A673 (cell line): ENCODE measurements around the gene CAPN10. TPM values are rescaled to one million over a fixed set of nuclear protein-coding genes. Genes with fewer than 3 reads are reported as not detected.

Source experiments
- BruUV-seq: library from RNA; stranded (reverse); fragments of 400-500 nt; replicated peaks from 2 replicates; lab custom pipeline; 2021; lab: Mats Ljungman, UMichigan
- CTCF ChIA-PET: fragments of 300-600 bp; sonication (Branson Sonifier 250); formaldehyde crosslinking; loops from one replicate; lab custom pipeline; 2022; ENCODE audit warnings: antibody characterized with exemption; lab: Charles Lee
- POLR2A ChIA-PET: fragments of 300-600 bp; sonication (Branson Sonifier 250); formaldehyde crosslinking; loops from one replicate; lab custom pipeline; 2022; ENCODE audit warnings: antibody characterized with exemption; ENCODE audit not compliant: low non-redundant PET; lab: Charles Lee
- DNase-seq: peaks from one replicate; pipeline ENCODE4 v3.0.0-alpha.2; 2015; ENCODE audit warnings: low spot score
- H3K27ac ChIP-seq: fragments of 200-600 bp; sonication (generic); 2 replicates; pipeline ENCODE4 v1.5.1; 2016; ENCODE audit warnings: mixed run types, low read depth, mild to moderate bottlenecking, mixed read lengths, antibody characterized with exemption, low read length; ENCODE audit not compliant: poor library complexity, severe bottlenecking
- H3K27me3 ChIP-seq: fragments of 200-600 bp; sonication (generic); replicated peaks from 2 replicates; pipeline ENCODE4 v1.6.1; 2017; ENCODE audit warnings: mixed run types, low read depth, mild to moderate bottlenecking, mixed read lengths, antibody characterized with exemption, low read length; ENCODE audit not compliant: insufficient read depth, poor library complexity
- H3K36me3 ChIP-seq: fragments of 200-600 bp; sonication (generic); 2 replicates; pipeline ENCODE4 v1.6.1; 2016; ENCODE audit warnings: mixed run types, mild to moderate bottlenecking, mixed read lengths, antibody characterized with exemption, low read length; ENCODE audit not compliant: insufficient read depth, poor library complexity, severe bottlenecking
- H3K4me1 ChIP-seq: fragments of 200-600 bp; sonication (generic); 2 replicates; pipeline ENCODE4 v1.6.1; 2017; ENCODE audit warnings: mixed run types, mild to moderate bottlenecking, mixed read lengths, antibody characterized with exemption, low read length; ENCODE audit not compliant: insufficient read depth, poor library complexity, severe bottlenecking
- H3K4me3 ChIP-seq: fragments of 200-600 bp; sonication (generic); 2 replicates; pipeline ENCODE4 v1.5.1; 2016; ENCODE audit warnings: low read depth, mixed run types, mild to moderate bottlenecking, mixed read lengths, low read length; ENCODE audit not compliant: poor library complexity, severe bottlenecking
- H3K9me3 ChIP-seq: fragments of 200-600 bp; sonication (generic); 2 replicates; pipeline ENCODE4 v1.6.1; 2016; ENCODE audit warnings: mixed run types, low read depth, mild to moderate bottlenecking, mixed read lengths, antibody characterized with exemption, low read length; ENCODE audit not compliant: poor library complexity, severe bottlenecking
- CTCF ChIP-seq: fragments of 300-800, 200-600 bp; sonication (generic); conservative IDR thresholded peaks from 2 replicates; pipeline ENCODE4 v1.5.1; 2017; ENCODE audit warnings: low read depth, mild to moderate bottlenecking, antibody characterized with exemption, low read length, moderate library complexity, mixed read lengths
- EZH2 ChIP-seq: fragments of 200-600 bp; sonication (generic); IDR thresholded peaks from 2 replicates; pipeline ENCODE4 v1.6.1; 2017; ENCODE audit warnings: borderline replicate concordance, low read depth, mild to moderate bottlenecking, mixed read lengths, antibody characterized with exemption, low read length; ENCODE audit not compliant: poor library complexity, severe bottlenecking
- intact Hi-C: fragments of 100-400 bp; cut with micrococcal nuclease; formaldehyde crosslinking; loops from one replicate; pipeline ENCODE4 v1.10.0; 2022; ENCODE audit not compliant: unreplicated experiment
- total RNA-seq: library from RNA; stranded (reverse); gene quantifications from 2 replicates; pipeline ENCODE4 v1.2.3, GENCODE V29; 2021

The CAPN10 gene
- total RNA-seq, 1 experiment from 2014 or later: 43.5 TPM

- Histone ChIP-seq H3K9me3 (no peaks in the 10 kb centered on the region), H3K36me3 (no peaks in the 10 kb centered on the region), H3K27ac (no peak overlapping the region), H3K4me1 (no peaks in the 10 kb centered on the region), H3K27me3 (no peaks in the 10 kb centered on the region), H3K4me3 (no peak overlapping the region)
- POLR2A ChIA-PET: no interaction called here
- no TSS peak for BruUV-seq
- CTCF ChIA-PET: no interaction called here
- intact Hi-C loops: no loop called here
- no peak for DNase-seq
- TF ChIP-seq EZH2: no peak
These were observed 41.9 kb downstream of the CAPN10 start for GRCh38 chr2:240628507-240628807.

- TF ChIP-seq EZH2 (no peak), CTCF (no peak)
- CTCF ChIA-PET: no interaction called here
- no peak for DNase-seq
- POLR2A ChIA-PET: interaction anchor here (0.5 kb wide), 1 partner anchor 92 kb away, joined by 3 read pairs; no protein-coding TSS in a partner anchor
- BruUV-seq: no TSS peak
- intact Hi-C loops: no loop called here
- Histone ChIP-seq H3K27me3 (no peaks in the 10 kb centered on the region), H3K4me1 (no peaks in the 10 kb centered on the region), H3K9me3 (no peaks in the 10 kb centered on the region), H3K27ac (no peak overlapping the region), H3K4me3 (no peak overlapping the region), H3K36me3 (no peaks in the 10 kb centered on the region)
These were observed 42.5 kb downstream of the CAPN10 start for GRCh38 chr2:240628808-240629618.

- TF ChIP-seq CTCF: no peak
- no peak for TF ChIP-seq EZH2
- Histone ChIP-seq H3K27ac (no peak overlapping the region), H3K36me3 (no peaks in the 10 kb centered on the region), H3K27me3 (no peaks in the 10 kb centered on the region), H3K9me3 (no peaks in the 10 kb centered on the region), H3K4me3 (no peak overlapping the region), H3K4me1 (no peaks in the 10 kb centered on the region)
- DNase-seq: no peak
- ChIA-PET CTCF (no interaction called here), POLR2A (interaction anchor here (0.5 kb wide), 1 partner anchor 93 kb away, joined by 3 read pairs; no protein-coding TSS in a partner anchor)
- intact Hi-C loops: no loop called here
- BruUV-seq: no TSS peak
These were observed 43.1 kb downstream of the CAPN10 start for GRCh38 chr2:240629619-240629967.
